Subcutaneous abdominal adipose tissue (tissue), 5 donors: ENCODE results near the gene GSE1.

Experiments
- H3K27ac ChIP-seq: one replicate; pipeline ENCODE4 v1.7.0; 2013; ENCODE audit warnings: low read depth, mild to moderate bottlenecking, inconsistent platforms, low read length, moderate library complexity
- H3K27me3 ChIP-seq, 5 donors: one replicate each; pipeline ENCODE4 v1.7.0; 2013; ENCODE audit warnings: low read length in 5 of 5, inconsistent platforms in 1 of 5; ENCODE audit not compliant: control insufficient read depth in 5 of 5, insufficient read depth in 4 of 5
- H3K36me3 ChIP-seq, 5 donors: one replicate each; pipeline ENCODE4 v1.7.0; 2013; ENCODE audit warnings: low read length in 5 of 5; ENCODE audit not compliant: control insufficient read depth in 5 of 5, insufficient read depth in 5 of 5
- H3K4me1 ChIP-seq, 5 donors: one replicate each; pipeline ENCODE4 v1.7.0; 2013; ENCODE audit warnings: low read length in 5 of 5, mild to moderate bottlenecking in 3 of 5, moderate library complexity in 1 of 5; ENCODE audit not compliant: control insufficient read depth in 5 of 5, insufficient read depth in 5 of 5
- H3K4me3 ChIP-seq, 5 donors: one replicate each; pipeline ENCODE4 v1.7.0; 2013; ENCODE audit warnings: low read length in 5 of 5, low read depth in 1 of 5
- H3K9ac ChIP-seq, 5 donors: one replicate each; pipeline ENCODE4 v1.7.0; 2013; ENCODE audit warnings: low read length in 5 of 5, mild to moderate bottlenecking in 4 of 5, moderate library complexity in 3 of 5
- H3K9me3 ChIP-seq, 5 donors: one replicate each; pipeline ENCODE4 v1.7.0; 2013; ENCODE audit warnings: low read length in 5 of 5; ENCODE audit not compliant: control insufficient read depth in 5 of 5
- donor health status: healthy.
- donor health status: healthy.
- donor health status: healthy.
- donor health status: healthy.
- donor health status: healthy.

Gene GSE1

DNA sequence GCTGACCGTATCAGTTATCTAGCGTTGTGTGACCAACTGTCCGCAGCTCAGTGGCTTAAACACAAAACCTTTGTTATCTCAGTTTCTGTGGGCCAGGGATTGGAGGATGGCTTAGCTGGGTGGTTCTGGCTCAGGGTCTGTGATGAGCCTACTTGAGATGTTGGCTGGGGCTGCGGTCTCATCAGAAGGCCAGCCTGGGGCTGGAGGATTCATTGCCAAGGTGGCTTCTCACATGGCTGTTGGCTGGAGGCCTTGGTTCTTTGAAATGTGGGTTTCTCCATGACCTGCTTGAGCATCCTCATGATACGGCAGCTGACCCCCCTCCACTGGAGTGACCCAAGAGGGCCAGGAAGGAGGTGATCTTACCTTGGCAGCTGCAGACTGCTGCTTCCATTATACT, 16.7 kb downstream of the GSE1 start:
- Histone ChIP-seq H3K36me3 (peaks cover 0 to 24% (median 15%) of the 10 kb centered on the region in 5 donors), H3K4me3 (no peak overlapping the region), H3K27ac (no peak overlapping the region), H3K9me3 (peaks cover 0 to 10% (median 7%) of the 10 kb centered on the region in 5 donors), H3K27me3 (no peaks in the 10 kb centered on the region), H3K4me1 (peaks cover 2 to 67% (median 34%) of the 10 kb centered on the region in 5 donors), H3K9ac (no peak overlapping the region)

DNA sequence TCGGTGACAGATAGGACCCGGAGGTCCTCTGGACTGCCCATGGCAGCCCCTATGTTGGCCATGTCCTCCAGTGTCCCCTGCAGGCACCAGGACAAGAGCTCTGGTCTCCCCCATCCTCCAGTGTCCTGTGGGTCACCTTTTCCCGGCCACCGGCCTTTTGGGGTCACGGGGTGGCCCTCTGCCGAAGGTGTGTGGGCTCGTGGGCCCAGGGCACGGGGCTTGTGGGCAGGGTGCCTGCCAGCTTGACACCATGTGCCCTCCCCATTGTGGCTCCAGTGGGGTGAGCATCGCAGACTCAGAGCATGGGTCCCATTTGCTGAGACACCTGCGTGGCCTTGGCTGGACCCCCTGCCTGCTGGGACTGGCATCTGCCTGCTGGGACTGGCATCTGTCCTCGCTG, 18.1 kb downstream of the GSE1 start:
- H3K9me3 ChIP-seq = peaks cover 0 to 10% (median 7%) of the 10 kb centered on the region in 5 donors
- H3K36me3 ChIP-seq = peaks cover 0 to 28% (median 15%) of the 10 kb centered on the region in 5 donors
- H3K27ac ChIP-seq = no peak overlapping the region
- H3K27me3 ChIP-seq = no peaks in the 10 kb centered on the region
- H3K4me1 ChIP-seq = peaks cover 2 to 67% (median 32%) of the 10 kb centered on the region in 5 donors
- H3K9ac ChIP-seq = no peak overlapping the region
- H3K4me3 ChIP-seq = no peak overlapping the region

- Histone ChIP-seq H3K4me3 (no peak overlapping the region), H3K4me1 (peaks cover 2 to 68% (median 32%) of the 10 kb centered on the region in 5 donors), H3K9me3 (peaks cover 0 to 10% (median 7%) of the 10 kb centered on the region in 5 donors), H3K36me3 (peaks cover 0 to 32% (median 15%) of the 10 kb centered on the region in 5 donors), H3K27ac (no peak overlapping the region), H3K27me3 (no peaks in the 10 kb centered on the region), H3K9ac (no peak overlapping the region)
Observed at GRCh38 chr16:85631802-85632393, 18.8 kb downstream of the GSE1 start.

GRCh38 chr16:85632709-85633437, 19.8 kb downstream of the GSE1 start:
- Histone ChIP-seq H3K9ac (no peak overlapping the region), H3K4me3 (no peak overlapping the region), H3K9me3 (peaks cover 0 to 10% (median 7%) of the 10 kb centered on the region in 5 donors), H3K4me1 (peaks cover 2 to 73% (median 36%) of the 10 kb centered on the region in 5 donors), H3K27ac (no peak overlapping the region), H3K27me3 (no peaks in the 10 kb centered on the region), H3K36me3 (peaks cover 0 to 36% (median 15%) of the 10 kb centered on the region in 5 donors)

DNA sequence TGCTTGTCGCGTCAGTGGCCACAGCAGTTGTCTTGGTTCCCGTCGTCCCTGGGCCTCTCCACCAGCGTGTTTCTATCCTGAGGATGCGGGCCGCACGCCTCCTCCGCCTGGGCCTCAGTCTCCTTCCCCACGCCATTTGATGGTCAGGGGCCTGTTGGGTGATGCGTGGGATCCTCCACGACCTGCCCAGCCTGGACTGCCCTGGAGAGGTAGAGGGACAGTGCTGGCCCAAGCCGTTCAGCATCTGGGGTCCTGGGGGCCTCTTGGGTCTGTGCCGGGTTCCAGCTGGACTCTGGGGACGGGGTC, 20.3 kb downstream of the GSE1 start:
- no peak overlapping the region for H3K27ac ChIP-seq
- H3K27me3 ChIP-seq = no peaks in the 10 kb centered on the region
- H3K9ac ChIP-seq = no peak overlapping the region
- peaks cover 0 to 10% (median 7%) of the 10 kb centered on the region in 5 donors for H3K9me3 ChIP-seq
- no peak overlapping the region for H3K4me3 ChIP-seq
- peaks cover 0 to 36% (median 15%) of the 10 kb centered on the region in 5 donors for H3K36me3 ChIP-seq
- peaks cover 2 to 78% (median 41%) of the 10 kb centered on the region in 5 donors for H3K4me1 ChIP-seq

- no peak overlapping the region for H3K4me3 ChIP-seq
- no peak overlapping the region for H3K9ac ChIP-seq
- peaks cover 2 to 78% (median 45%) of the 10 kb centered on the region in 5 donors for H3K4me1 ChIP-seq
- H3K27ac ChIP-seq = no peak overlapping the region
- H3K27me3 ChIP-seq = no peaks in the 10 kb centered on the region
- peaks cover 0 to 36% (median 15%) of the 10 kb centered on the region in 5 donors for H3K36me3 ChIP-seq
- peaks cover 0 to 10% (median 7%) of the 10 kb centered on the region in 5 donors for H3K9me3 ChIP-seq
Observed at GRCh38 chr16:85633888-85634287, 20.8 kb downstream of the GSE1 start.

- H3K9ac ChIP-seq = no peak overlapping the region
- H3K27me3 ChIP-seq = no peaks in the 10 kb centered on the region
- H3K4me1 ChIP-seq = peaks cover 2 to 88% (median 56%) of the 10 kb centered on the region in 5 donors
- H3K9me3 ChIP-seq = peaks cover 0 to 2% (median 2%) of the 10 kb centered on the region in 5 donors
- H3K36me3 ChIP-seq = peaks cover 0 to 35% (median 15%) of the 10 kb centered on the region in 5 donors
- H3K4me3 ChIP-seq = no peak overlapping the region
- no peak overlapping the region for H3K27ac ChIP-seq
Observed at GRCh38 chr16:85634747-85635544, 21.8 kb downstream of the GSE1 start.

- H3K4me3 ChIP-seq = no peak overlapping the region
- peaks cover 2 to 90% (median 61%) of the 10 kb centered on the region in 5 donors for H3K4me1 ChIP-seq
- no peak overlapping the region for H3K27ac ChIP-seq
- no peaks in the 10 kb centered on the region for H3K9me3 ChIP-seq
- H3K9ac ChIP-seq = no peak overlapping the region
- H3K36me3 ChIP-seq = peaks cover 0 to 40% (median 18%) of the 10 kb centered on the region in 5 donors
- H3K27me3 ChIP-seq = no peaks in the 10 kb centered on the region
Observed at GRCh38 chr16:85635545-85636140, 22.5 kb downstream of the GSE1 start.

- H3K4me3 ChIP-seq = no peak overlapping the region
- H3K27me3 ChIP-seq = no peaks in the 10 kb centered on the region
- no peak overlapping the region for H3K27ac ChIP-seq
- H3K36me3 ChIP-seq = peaks cover 0 to 40% (median 21%) of the 10 kb centered on the region in 5 donors
- H3K9me3 ChIP-seq = no peaks in the 10 kb centered on the region
- H3K4me1 ChIP-seq = peaks cover 2 to 90% (median 68%) of the 10 kb centered on the region in 5 donors
- no peak overlapping the region for H3K9ac ChIP-seq
Observed at GRCh38 chr16:85636234-85636812, 23.2 kb downstream of the GSE1 start.
